HepG2 (cell line): ENCODE results near the gene BCAT1. TPM values are rescaled to one million over a fixed set of nuclear protein-coding genes. Genes with fewer than 3 reads are reported as not detected.

Experiments
- ATAC-seq: fragments of 200-7000 bp; cut with Tn5 transposase; 3 replicates; pipeline ENCODE4 v1.9.1; 2020; ENCODE audit warnings: mild to moderate bottlenecking, moderate library complexity
- BruUV-seq: library from RNA; stranded (reverse); fragments of 400-500 nt; replicated peaks from 2 replicates; lab custom pipeline; 2021; lab: Mats Ljungman, UMichigan
- CTCF ChIA-PET: fragments of 300-600 bp; formaldehyde crosslinking; extraction: SDS; loops from one replicate; lab custom pipeline; 2021; ENCODE audit warnings: low total read pairs, inconsistent platforms, low intra/inter-chr PET ratio; lab: Yijun Ruan, JAX
- POLR2A ChIA-PET: fragments of 350-600 bp; sonication (Branson Sonifier 250); formaldehyde crosslinking; loops from one replicate; lab custom pipeline; 2020; ENCODE audit warnings: antibody characterized with exemption, inconsistent platforms; lab: Yijun Ruan, JAX
- DNase-seq: peaks from one replicate; pipeline ENCODE4 v3.0.0-alpha.2; 2015; ENCODE audit warnings: low spot score
- FAIRE-seq: peaks from 3 replicates; lab custom pipeline; 2011; peaks lifted over from hg19 to GRCh38; lab: Jason Lieb, UNC
- H2AFZ ChIP-seq: one replicate; pipeline ENCODE4 v1.6.1; 2011; ENCODE audit warnings: low read length, inconsistent platforms
- H3K27ac ChIP-seq: fragments of 300-600 bp; 3 replicates; pipeline ENCODE4 v1.8.0; 2011; ENCODE audit warnings: mixed run types, mild to moderate bottlenecking, mixed read lengths, low read length, inconsistent platforms; ENCODE audit not compliant: insufficient read depth; ENCODE audit errors: extremely low read length
- H3K27me3 ChIP-seq, 2 experiments: fragments of 200-600 bp in 1 of 2; 2 replicates in 1 of 2; 3 replicates in 1 of 2; pipeline versions ENCODE4 v1.6.0 to v1.8.0; 2011; ENCODE audit warnings: low read length in 2 of 2, mild to moderate bottlenecking in 2 of 2, moderate library complexity in 2 of 2, inconsistent platforms in 1 of 2; ENCODE audit not compliant: insufficient read depth in 2 of 2, control insufficient read depth in 1 of 2
- H3K36me3 ChIP-seq, 2 experiments: fragments of 200-600 bp in 1 of 2; replicated peaks in 1 of 2; 2 replicates in 1 of 2; 3 replicates in 1 of 2; pipeline versions ENCODE4 v1.5.1 to v1.8.0; 2011; ENCODE audit warnings: low read length in 2 of 2, inconsistent platforms in 1 of 2; ENCODE audit not compliant: insufficient read depth in 2 of 2, control insufficient read depth in 1 of 2
- H3K4me1 ChIP-seq: 2 replicates; pipeline ENCODE4 v1.5.1; 2012; ENCODE audit warnings: low read length, inconsistent platforms; ENCODE audit not compliant: insufficient read depth
- H3K4me2 ChIP-seq: 2 replicates; pipeline ENCODE4 v1.6.0; 2011; ENCODE audit warnings: low read depth, low read length, inconsistent platforms
- H3K4me3 ChIP-seq, 3 experiments: fragments of 200-600 bp in 1 of 3; sonication (generic), shearing (Covaris generic) in 1 of 3; replicated peaks in 1 of 3; 2 replicates each; pipeline ENCODE4 v1.5.1; 2011 to 2016; ENCODE audit warnings: low read length in 3 of 3, inconsistent platforms in 2 of 3, low read depth in 2 of 3, mild to moderate bottlenecking in 2 of 3, control low read depth in 1 of 3, mixed read lengths in 1 of 3; ENCODE audit not compliant: insufficient read depth in 1 of 3
- H3K79me2 ChIP-seq: one replicate; pipeline ENCODE4 v1.6.1; 2011; ENCODE audit warnings: low read length, inconsistent platforms; ENCODE audit not compliant: insufficient read depth
- H3K9ac ChIP-seq: 2 replicates; pipeline ENCODE4 v1.6.0; 2011; ENCODE audit warnings: mild to moderate bottlenecking, low read depth, low read length, inconsistent platforms; ENCODE audit not compliant: insufficient read depth
- H3K9me3 ChIP-seq: 2 replicates; pipeline ENCODE4 v1.5.1; 2012; ENCODE audit warnings: mild to moderate bottlenecking, low read length
- H4K20me1 ChIP-seq: 2 replicates; pipeline ENCODE4 v1.6.0; 2011; ENCODE audit warnings: inconsistent platforms, mild to moderate bottlenecking, low read length, moderate library complexity; ENCODE audit not compliant: insufficient read depth
- MNT ChIP-seq: fragments of 450-650 bp; IDR thresholded peaks from 2 replicates; pipeline ENCODE4 v1.6.1; 2016
- RAD51 ChIP-seq: fragments of 450-650 bp; IDR thresholded peaks from 2 replicates; pipeline ENCODE4 v1.6.1; 2016; ENCODE audit warnings: borderline replicate concordance
- SIX1 ChIP-seq: sonication (generic); formaldehyde crosslinking; IDR thresholded peaks from 2 replicates; pipeline ENCODE4 v1.4.0; 2020; ENCODE audit warnings: missing genetic modification reagents, borderline replicate concordance
- ZNF142 ChIP-seq: sonication (generic); formaldehyde crosslinking; IDR thresholded peaks from 2 replicates; pipeline ENCODE4 v1.4.0; 2020; ENCODE audit warnings: missing genetic modification reagents
- ZNF234 ChIP-seq: sonication (generic); formaldehyde crosslinking; conservative IDR thresholded peaks from 2 replicates; pipeline ENCODE4 v1.5.1; 2020; ENCODE audit warnings: mild to moderate bottlenecking, missing genetic modification reagents
- WGBS: methylation state at CpG from one replicate; pipeline ENCODE4 v1.1.6; 2017; ENCODE audit warnings: low lambda C conversion rate; 5-methylcytosine and 5-hydroxymethylcytosine counted together
- in situ Hi-C: cut with HindIII; loops from 2 replicates; pipeline ENCODE4 v1.10.0; 2017; ENCODE audit warnings: low pct_unique_long_range_greater_than_20kb; ENCODE audit not compliant: extremely low pct_ligation_motif_present
- intact Hi-C: fragments of 100-400 bp; cut with micrococcal nuclease; formaldehyde crosslinking; loops from one replicate; pipeline ENCODE4 v1.10.0; 2022; ENCODE audit not compliant: unreplicated experiment
- polyA plus RNA-seq, 8 experiments: library from polyadenylated mRNA; depleted of rRNA in 3 of 8; stranded (reverse) in 7 of 8; unstranded in 1 of 8; fragments of >200 nt; fragmentation: Illumina TruSeq in 4 of 8; extraction: Trizol in 4 of 8; gene quantifications; 2 replicates each; pipeline versions ENCODE4 v1.2.1 to v1.2.3, GENCODE V29; 2011 to 2016; ENCODE audit warnings: low read depth in 4 of 8, missing spikeins in 1 of 8, mixed read lengths in 1 of 8; ENCODE audit not compliant: insufficient read depth in 1 of 8
- total RNA-seq, 5 experiments: library from RNA; depleted of rRNA; stranded (reverse); fragments of >200 nt; fragmentation: Illumina TruSeq; extraction: Trizol; gene quantifications; 2 replicates each; pipeline ENCODE4 v1.2.3, GENCODE V29; 2016; ENCODE audit warnings: low read depth in 1 of 5

Gene BCAT1
- total and polyA plus RNA-seq, 2 of the 13 experiments (the other 11 are each of a cell fraction or from before 2014, with no cell fraction given): 8.0 to 75.5 TPM

GRCh38 chr12:24937553-24938244 is 11.2 kb downstream of the BCAT1 start:
- Histone ChIP-seq H3K36me3 (no peaks in the 10 kb centered on the region), H3K9ac (no peak overlapping the region), H3K4me3 (no peak overlapping the region), H2AFZ (no peak overlapping the region), H3K4me2 (no peak overlapping the region), H4K20me1 (no peaks in the 10 kb centered on the region), H3K4me1 (peaks cover 21% of the 10 kb centered on the region; the same call in 1 of the 2 replicates), H3K79me2 (peaks cover 33% of the 10 kb centered on the region), H3K27me3 (no peaks in the 10 kb centered on the region), H3K9me3 (no peaks in the 10 kb centered on the region), H3K27ac (no peak overlapping the region)
- ATAC-seq (no peak), FAIRE-seq (no peak), DNase-seq (no peak)
- in situ Hi-C loops: no loop called here
- ChIA-PET POLR2A (no interaction called here), CTCF (no interaction called here)
- TF ChIP-seq ZNF234: no peak
- peak; percentile 91 for TF ChIP-seq MNT
- intact Hi-C loops: no loop called here
- 80% methylated on average over 2 of the region's 2 CpGs for WGBS
- no TSS peak for BruUV-seq

- no peaks in the 10 kb centered on the region for H3K36me3 ChIP-seq
- no peak overlapping the region for H2AFZ ChIP-seq
- no peak overlapping the region for H3K4me2 ChIP-seq
- WGBS: 77% methylated on average over 9 of the region's 10 CpGs
- TF ChIP-seq ZNF142 (CRISPR knock-in tag) (no peak), SIX1 (CRISPR knock-in tag) (no peak), RAD51 (no peak)
- ChIA-PET POLR2A (no interaction called here), CTCF (no interaction called here)
- DNase-seq: no peak
- H4K20me1 ChIP-seq: no peaks in the 10 kb centered on the region
- intact Hi-C loops: no loop called here
- peaks cover 28% of the 10 kb centered on the region for H3K79me2 ChIP-seq
- no peaks in the 10 kb centered on the region for H3K9me3 ChIP-seq
- no peak overlapping the region for H3K4me3 ChIP-seq
- H3K27me3 ChIP-seq: no peaks in the 10 kb centered on the region
- H3K4me1 ChIP-seq: peaks cover 16% of the 10 kb centered on the region; the same call in 1 of the 2 replicates
- in situ Hi-C loops: no loop called here
- FAIRE-seq: no peak
- ATAC-seq: no peak
- no peak overlapping the region for H3K27ac ChIP-seq
- BruUV-seq: no TSS peak
- no peak overlapping the region for H3K9ac ChIP-seq
Observed at GRCh38 chr12:24933694-24934407, 15.1 kb downstream of the BCAT1 start.
